H9 (cell line): ENCODE data around the gene KCND2. TPM values are rescaled to one million over a fixed set of nuclear protein-coding genes. Genes with fewer than 3 reads are reported as not detected.

Experiments used
- DNase-seq: peaks from one replicate; pipeline ENCODE4 v3.0.0-alpha.2; 2017
- H2AFZ ChIP-seq: one replicate; pipeline ENCODE4 v1.6.1; 2013; ENCODE audit warnings: mild to moderate bottlenecking, low read length, control low read depth, moderate library complexity
- H2AK5ac ChIP-seq: 2 replicates; pipeline ENCODE4 v1.6.1; 2013; ENCODE audit warnings: low read length, control low read depth, mixed read lengths; ENCODE audit not compliant: insufficient read length
- H2BK120ac ChIP-seq: one replicate; pipeline ENCODE4 v1.6.1; 2013; ENCODE audit warnings: low read depth, mild to moderate bottlenecking, low read length, control low read depth, inconsistent platforms; ENCODE audit not compliant: poor library complexity, severe bottlenecking
- H2BK12ac ChIP-seq: 2 replicates; pipeline ENCODE4 v1.6.1; 2013; ENCODE audit warnings: low read length, control low read depth, mixed read lengths, low read depth; ENCODE audit not compliant: insufficient read length
- H2BK15ac ChIP-seq: 2 replicates; pipeline ENCODE4 v1.6.1; 2013; ENCODE audit warnings: low read depth, low read length, control low read depth
- H2BK20ac ChIP-seq: one replicate; pipeline ENCODE4 v1.6.1; 2013; ENCODE audit warnings: low read depth, mild to moderate bottlenecking, low read length, control low read depth, inconsistent platforms; ENCODE audit not compliant: poor library complexity, severe bottlenecking
- H2BK5ac ChIP-seq: 2 replicates; pipeline ENCODE4 v1.6.1; 2013; ENCODE audit warnings: low read length, control low read depth, mixed read lengths; ENCODE audit not compliant: insufficient read length
- H3K14ac ChIP-seq: 2 replicates; pipeline ENCODE4 v1.6.1; 2013; ENCODE audit warnings: low read length, control low read depth; ENCODE audit not compliant: insufficient read depth
- H3K18ac ChIP-seq: 2 replicates; pipeline ENCODE4 v1.6.1; 2013; ENCODE audit warnings: low read depth, mild to moderate bottlenecking, mixed read lengths, low read length, control low read depth; ENCODE audit not compliant: insufficient read length
- H3K23ac ChIP-seq: 2 replicates; pipeline ENCODE4 v1.6.1; 2013; ENCODE audit warnings: low read length, control low read depth, mixed read lengths, low read depth; ENCODE audit not compliant: insufficient read length
- H3K23me2 ChIP-seq: 2 replicates; pipeline ENCODE4 v1.6.1; 2013; ENCODE audit warnings: low read depth, mild to moderate bottlenecking, mixed read lengths, low read length, control low read depth; ENCODE audit not compliant: insufficient read length, poor library complexity, severe bottlenecking
- H3K27ac ChIP-seq: 2 replicates; pipeline ENCODE4 v1.5.1; 2013; ENCODE audit warnings: low read length, control low read depth, mixed read lengths, low read depth; ENCODE audit not compliant: insufficient read length
- H3K27me3 ChIP-seq: 2 replicates; pipeline ENCODE4 v1.6.1; 2013; ENCODE audit warnings: low read length, control low read depth, inconsistent platforms; ENCODE audit not compliant: insufficient read depth
- H3K4ac ChIP-seq: 2 replicates; pipeline ENCODE4 v1.6.1; 2013; ENCODE audit warnings: low read depth, mild to moderate bottlenecking, control low read depth, inconsistent platforms, low read length, moderate library complexity
- H3K4me1 ChIP-seq: 2 replicates; pipeline ENCODE4 v1.6.1; 2013; ENCODE audit warnings: low read length, control low read depth, inconsistent platforms; ENCODE audit not compliant: insufficient read depth
- H3K4me2 ChIP-seq: 2 replicates; pipeline ENCODE4 v1.6.1; 2013; ENCODE audit warnings: low read length, control low read depth, mixed read lengths; ENCODE audit not compliant: insufficient read length, insufficient read depth
- H3K56ac ChIP-seq: 2 replicates; pipeline ENCODE4 v1.6.1; 2013; ENCODE audit warnings: low read depth, mild to moderate bottlenecking, mixed read lengths, low read length, control low read depth; ENCODE audit not compliant: insufficient read length
- H3K79me1 ChIP-seq: 2 replicates; pipeline ENCODE4 v1.6.1; 2013; ENCODE audit warnings: low read depth, mild to moderate bottlenecking, moderate library complexity, low read length, control low read depth, inconsistent platforms; ENCODE audit not compliant: insufficient read depth, poor library complexity, severe bottlenecking
- H3K79me2 ChIP-seq: 2 replicates; pipeline ENCODE4 v1.6.1; 2013; ENCODE audit warnings: low read length, control low read depth, inconsistent platforms; ENCODE audit not compliant: insufficient read depth
- H3K9ac ChIP-seq: 2 replicates; pipeline ENCODE4 v1.6.1; 2013; ENCODE audit warnings: low read length, control low read depth, mixed read lengths; ENCODE audit not compliant: insufficient read length; ENCODE audit errors: extremely low read depth
- H3K9me3 ChIP-seq: one replicate; pipeline ENCODE4 v1.6.1; 2013; ENCODE audit warnings: low read depth, low read length, inconsistent platforms; ENCODE audit not compliant: control insufficient read depth
- H3T11ph ChIP-seq: one replicate; pipeline ENCODE4 v1.6.1; 2013; ENCODE audit warnings: mild to moderate bottlenecking, low read length, control low read depth, inconsistent platforms
- H4K20me1 ChIP-seq: one replicate; pipeline ENCODE4 v1.6.1; 2013; ENCODE audit not compliant: control insufficient read depth, insufficient read length, insufficient read depth
- H4K5ac ChIP-seq: 2 replicates; pipeline ENCODE4 v1.6.1; 2013; ENCODE audit warnings: low read depth, mild to moderate bottlenecking, mixed read lengths, low read length, control low read depth; ENCODE audit not compliant: insufficient read length
- H4K8ac ChIP-seq: replicated peaks from 2 replicates; pipeline ENCODE4 v1.6.1; 2013; ENCODE audit warnings: low read length, control low read depth, mixed read lengths, low read depth; ENCODE audit not compliant: insufficient read length
- H4K91ac ChIP-seq: 2 replicates; pipeline ENCODE4 v1.6.1; 2013; ENCODE audit warnings: low read depth, mild to moderate bottlenecking, moderate library complexity, mixed read lengths, low read length, control low read depth; ENCODE audit not compliant: insufficient read length
- H3K27ac Mint-ChIP-seq, 3 experiments: 2 replicates in 2 of 3; 3 replicates in 1 of 3; pipeline ENCODE4 v1.8.0; 2020 to 2021; ENCODE audit warnings: mixed read lengths in 3 of 3, mild to moderate bottlenecking in 1 of 3, moderate library complexity in 1 of 3
- H3K27me3 Mint-ChIP-seq: 2 replicates; pipeline ENCODE4 v1.8.0; 2021; ENCODE audit warnings: low read depth, mild to moderate bottlenecking, moderate library complexity, mixed read lengths
- H3K36me3 Mint-ChIP-seq, 3 experiments: 2 replicates in 2 of 3; 3 replicates in 1 of 3; pipeline ENCODE4 v1.8.0; 2020 to 2021; ENCODE audit warnings: low read depth in 3 of 3, mixed read lengths in 3 of 3; ENCODE audit not compliant: insufficient read depth in 1 of 3
- H3K4me1 Mint-ChIP-seq, 2 experiments: 2 replicates each; pipeline ENCODE4 v1.8.0; 2020; ENCODE audit warnings: mixed read lengths in 2 of 2
- H3K4me3 Mint-ChIP-seq, 2 experiments: 2 replicates in 1 of 2; 3 replicates in 1 of 2; pipeline ENCODE4 v1.8.0; 2020 to 2021; ENCODE audit warnings: mild to moderate bottlenecking in 2 of 2, mixed read lengths in 2 of 2, moderate library complexity in 1 of 2
- H3K9me3 Mint-ChIP-seq, 2 experiments: 2 replicates in 1 of 2; 3 replicates in 1 of 2; pipeline ENCODE4 v1.8.0; 2020; ENCODE audit warnings: mild to moderate bottlenecking in 2 of 2, mixed read lengths in 2 of 2, moderate library complexity in 1 of 2
- CTCF ChIP-seq: fragments of 200-600 bp; sonication (generic); conservative IDR thresholded peaks from 3 replicates; pipeline ENCODE4 v1.8.0; 2021; ENCODE audit warnings: antibody characterized with exemption, mild to moderate bottlenecking
- WGBS: extraction: QIAGEN DNeasy Blood & Tissue Kit; methylation state at CpG from one replicate; pipeline ENCODE4 v1.1.7; 2013; ENCODE audit warnings: missing lambda C conversion rate, low lambda C conversion rate, mixed read lengths; ENCODE audit not compliant: insufficient read length; ENCODE audit errors: extremely low coverage; 5-methylcytosine and 5-hydroxymethylcytosine counted together
- total RNA-seq: library from RNA; stranded (reverse); gene quantifications from 2 replicates; pipeline ENCODE4 v1.2.1, GENCODE V29; 2021

Gene KCND2
- total RNA-seq, 1 experiment from 2014 or later: 6.4 TPM

GRCh38 chr7:120724448-120724847, 451.5 kb downstream of the KCND2 start:
- Histone ChIP-seq H4K20me1 (no peaks in the 10 kb centered on the region), H3K23ac (no peak overlapping the region), H3K79me2 (no peaks in the 10 kb centered on the region), H3K4me1 (peaks cover 5% of the 10 kb centered on the region; the same call in 1 of the 2 replicates), H3K9me3 (no peaks in the 10 kb centered on the region), H3K18ac (no peak overlapping the region), H2BK15ac (no peak overlapping the region), H3K56ac (no peak overlapping the region), H4K8ac (no peak overlapping the region), H2BK20ac (no peak overlapping the region), H4K5ac (no peak overlapping the region), H2BK12ac (no peak overlapping the region), H3K27me3 (no peaks in the 10 kb centered on the region), H3K27ac (no peak overlapping the region), H3K4ac (no peak overlapping the region), H3K4me2 (no peak overlapping the region), H3K9ac (no peak overlapping the region), H3K23me2 (no peaks in the 10 kb centered on the region), H2BK120ac (no peak overlapping the region), H3T11ph (no peak overlapping the region), H4K91ac (no peak overlapping the region), H3K79me1 (no peaks in the 10 kb centered on the region), H2AFZ (no peak overlapping the region), H2AK5ac (no peak overlapping the region), H2BK5ac (no peak overlapping the region), H3K14ac (peak overlapping the region; percentile 71; the same call in 1 of the 2 replicates)
- no peaks in the 10 kb centered on the region for H3K9me3 Mint-ChIP-seq
- H3K4me1 Mint-ChIP-seq: peaks cover 24 to 28% of the 10 kb centered on the region in 2 experiments
- no peaks in the 10 kb centered on the region for H3K36me3 Mint-ChIP-seq
- H3K4me3 Mint-ChIP-seq: no peak overlapping the region
- no peak for TF ChIP-seq CTCF
- H3K27me3 Mint-ChIP-seq: no peaks in the 10 kb centered on the region
- H3K27ac Mint-ChIP-seq: no peak overlapping the region; a peak in 1 of 7 replicates
- WGBS: no CpG with 5 or more reads among the region's 2 CpGs
- DNase-seq: no peak
